NCI-H446 treated with DMSO at 0.1 percent for 48 hours (cell line): ENCODE results near the gene ADD1.

Source experiments
- DNase-seq: peaks from one replicate; lab custom pipeline; 2025; lab: John Stamatoyannopoulos, UW

The ADD1 gene

DNA sequence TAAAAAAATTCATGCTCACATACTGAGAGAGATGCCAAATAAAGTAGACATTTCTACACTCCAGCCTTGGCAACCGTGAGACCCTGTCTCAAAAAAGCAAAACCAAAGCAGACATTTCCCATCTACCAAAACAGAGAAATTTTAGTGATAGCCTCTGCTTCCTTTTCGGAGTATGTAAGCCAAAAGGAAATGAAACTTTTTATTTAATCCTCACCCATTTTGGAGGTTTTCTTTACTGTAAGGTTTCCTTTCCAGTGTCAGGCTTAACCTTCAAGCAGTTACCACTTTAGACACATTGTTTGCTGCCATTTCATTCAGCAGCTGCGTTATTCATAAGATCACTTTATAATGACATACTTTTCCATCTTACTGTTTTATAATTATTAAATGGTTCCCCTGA, 15.9 kb downstream of the ADD1 start:
- no peak for DNase-seq

DNA sequence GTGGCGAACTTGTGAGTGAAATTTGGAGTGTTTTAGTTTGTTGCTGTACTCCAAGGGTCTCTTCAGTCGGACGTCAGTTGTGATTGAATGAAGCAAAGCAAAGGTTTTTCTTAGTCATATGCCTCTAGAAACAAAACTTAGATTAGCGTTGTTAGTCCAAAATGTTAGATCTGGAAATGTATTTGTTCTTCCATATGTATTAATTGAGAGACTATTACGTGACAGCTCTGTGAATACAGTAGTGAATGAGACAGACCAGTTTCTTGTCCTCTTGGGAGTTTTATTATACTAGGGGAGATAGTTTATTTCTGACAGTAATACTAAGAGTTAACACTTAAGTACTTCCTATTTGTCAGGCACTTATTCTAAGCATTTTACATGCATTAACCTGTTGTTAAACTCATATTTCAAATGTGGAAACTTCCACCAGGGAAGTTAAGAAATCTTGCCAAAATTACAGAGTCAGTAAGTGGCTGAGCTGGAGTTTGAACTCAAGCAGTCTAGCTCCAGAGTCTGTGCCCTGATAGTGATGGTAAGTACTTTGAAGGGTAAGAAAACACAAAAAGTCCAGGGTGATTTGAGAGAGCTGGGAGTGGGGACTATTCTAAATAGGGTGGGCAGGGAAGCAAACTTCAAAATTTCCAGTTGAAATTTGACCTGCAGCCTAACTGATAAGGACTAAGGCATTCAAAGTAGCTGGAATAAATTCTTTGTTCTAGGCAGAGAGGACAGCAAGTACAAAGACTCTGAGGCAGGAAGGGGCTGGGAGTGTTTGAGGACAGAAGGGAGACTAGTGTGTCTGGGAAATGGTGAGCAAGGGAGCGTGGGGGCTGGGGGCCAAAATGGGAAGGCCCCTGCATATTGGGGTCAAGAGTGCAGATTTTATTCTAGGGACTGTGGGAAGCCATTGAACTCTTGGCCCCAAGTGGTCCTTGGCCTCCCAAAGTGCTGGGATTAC, 17.0 kb downstream of the ADD1 start:
- DNase-seq = no peak

DNA sequence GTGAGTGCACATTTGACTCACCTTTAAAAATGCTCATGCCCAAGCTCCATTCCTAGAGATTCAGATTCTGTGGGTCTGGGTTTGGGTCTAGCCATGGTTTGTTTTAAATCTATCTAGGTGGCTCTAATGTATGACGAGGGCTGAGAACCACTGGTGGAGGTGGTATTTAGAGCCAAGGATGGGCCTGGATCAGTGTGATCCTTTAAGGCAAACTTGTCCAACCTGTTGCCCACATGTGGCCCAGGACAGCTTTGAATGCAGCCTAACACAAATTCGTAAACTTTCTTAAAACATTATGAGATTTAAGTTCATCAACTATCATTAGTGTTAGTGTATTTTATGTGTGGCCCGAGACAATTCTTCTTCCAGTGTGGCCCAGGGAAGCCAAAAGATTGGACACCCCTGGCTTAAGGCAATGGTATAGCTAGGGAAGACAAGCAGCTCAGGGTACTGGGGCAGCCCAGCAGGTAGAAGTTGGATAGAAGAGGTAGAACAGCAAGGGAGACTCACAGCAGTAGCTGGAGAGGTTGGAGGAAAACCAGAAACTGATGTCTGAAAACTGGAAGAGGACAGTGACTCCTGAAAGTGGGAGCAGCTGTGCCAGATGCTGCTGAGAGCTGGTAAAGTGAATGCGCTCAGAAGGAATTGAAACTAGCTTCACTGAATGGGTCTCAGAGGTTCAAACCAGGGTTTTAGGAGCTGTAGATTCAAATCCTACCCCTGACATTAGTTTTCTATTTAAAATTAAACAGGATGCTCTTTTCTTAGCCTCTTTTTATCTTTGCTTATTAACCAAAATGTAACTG, 18.2 kb downstream of the ADD1 start:
- no peak for DNase-seq

DNA sequence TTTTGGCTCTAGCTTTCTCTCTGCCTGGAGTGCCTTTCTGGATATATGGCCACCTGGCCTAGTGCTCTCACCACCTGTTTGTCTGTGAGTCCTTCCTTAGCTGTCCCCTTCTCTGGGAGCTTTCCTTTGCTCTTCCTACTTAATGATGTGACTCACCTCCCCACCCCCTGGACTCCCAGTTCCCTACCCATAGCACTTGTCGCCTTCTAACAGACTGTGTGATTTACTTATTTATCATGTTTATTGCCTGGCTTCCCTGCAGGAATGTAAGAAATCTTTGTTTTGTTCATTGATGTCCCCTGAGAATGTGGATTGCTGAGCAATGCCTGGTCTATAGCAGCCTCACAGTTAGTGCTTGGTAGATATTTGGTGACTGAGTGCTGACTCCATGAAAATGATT, 18.9 kb downstream of the ADD1 start:
- DNase-seq = no peak

DNA sequence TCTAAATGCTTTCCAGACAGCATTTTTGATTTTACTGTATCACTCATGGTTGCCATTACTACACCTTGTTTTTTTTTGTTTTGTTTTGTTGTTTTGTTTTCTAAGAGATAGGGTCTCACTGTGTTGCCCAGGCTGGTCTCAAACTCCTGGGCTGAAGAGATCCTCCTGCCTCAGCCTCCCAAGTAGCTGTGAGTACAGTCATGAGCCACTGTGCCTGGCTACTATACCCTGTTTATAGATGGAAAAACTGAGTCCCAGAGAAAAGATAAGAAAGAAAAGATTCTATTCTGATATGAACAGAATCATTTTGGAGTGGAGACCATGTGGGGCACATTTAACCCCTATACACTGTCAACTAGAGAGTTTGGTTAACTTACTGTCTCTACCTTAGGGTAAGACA, 20.0 kb downstream of the ADD1 start:
- DNase-seq = no peak

DNA sequence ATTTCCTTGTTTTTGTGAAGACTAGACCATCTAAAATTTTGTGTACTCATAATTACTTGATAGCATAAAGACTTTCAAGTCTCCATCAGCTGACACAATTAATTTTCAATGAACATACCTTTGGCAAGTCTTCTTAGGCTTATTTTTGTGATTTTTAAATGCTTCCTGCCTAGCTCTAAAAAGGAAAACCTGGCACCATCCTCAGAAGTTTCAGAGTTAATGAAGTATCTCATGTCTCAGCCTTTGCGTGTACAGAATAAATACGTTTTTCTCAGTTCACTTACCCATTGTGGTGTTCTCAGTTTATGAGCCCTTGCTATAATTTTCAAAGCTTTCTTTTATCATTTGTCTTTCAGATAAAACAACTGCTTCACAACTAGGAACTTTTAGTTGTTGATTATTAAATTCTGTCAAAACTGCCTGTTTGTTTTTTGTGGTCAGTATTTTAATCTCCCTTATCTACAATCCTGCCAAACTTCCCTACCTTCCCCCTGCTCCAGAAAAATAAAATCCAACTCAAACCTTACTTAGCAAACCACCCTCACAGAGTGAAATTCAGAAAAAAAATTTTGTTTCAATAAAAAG, 21.6 kb downstream of the ADD1 start:
- DNase-seq = no peak

DNA sequence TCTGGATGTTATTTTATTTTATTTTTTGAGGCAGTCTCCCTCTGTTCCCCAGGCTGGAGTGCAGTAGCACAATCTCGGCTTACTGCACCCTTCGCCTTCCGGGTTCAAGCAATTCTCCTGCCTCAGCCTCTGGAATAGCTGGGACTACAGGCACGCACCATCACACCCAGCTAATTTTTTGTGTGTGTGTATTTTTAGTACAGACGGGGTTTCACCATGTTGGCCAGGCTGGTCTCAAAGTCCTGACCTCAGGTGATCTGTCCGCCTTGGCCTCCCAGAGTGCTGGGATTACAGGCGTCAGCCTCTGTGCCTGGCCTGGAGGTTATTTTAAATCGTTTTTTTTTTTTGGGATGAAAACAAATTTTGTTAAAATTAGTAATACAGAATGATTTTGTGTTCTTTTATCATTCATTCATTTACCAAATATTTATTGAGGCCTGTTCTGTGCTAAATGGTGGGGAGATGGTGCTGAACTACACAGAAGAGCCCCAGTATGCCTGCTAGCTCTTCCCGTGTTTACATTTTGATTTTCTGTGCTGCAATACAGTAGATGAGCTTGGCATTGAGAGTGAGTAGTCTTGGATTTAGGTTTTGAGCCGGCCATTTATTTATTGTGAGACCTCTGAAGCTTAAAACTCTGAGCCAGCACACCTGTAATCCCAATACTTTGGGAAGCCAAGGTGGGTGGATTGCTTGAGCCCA, 22.7 kb downstream of the ADD1 start:
- no peak for DNase-seq

DNA sequence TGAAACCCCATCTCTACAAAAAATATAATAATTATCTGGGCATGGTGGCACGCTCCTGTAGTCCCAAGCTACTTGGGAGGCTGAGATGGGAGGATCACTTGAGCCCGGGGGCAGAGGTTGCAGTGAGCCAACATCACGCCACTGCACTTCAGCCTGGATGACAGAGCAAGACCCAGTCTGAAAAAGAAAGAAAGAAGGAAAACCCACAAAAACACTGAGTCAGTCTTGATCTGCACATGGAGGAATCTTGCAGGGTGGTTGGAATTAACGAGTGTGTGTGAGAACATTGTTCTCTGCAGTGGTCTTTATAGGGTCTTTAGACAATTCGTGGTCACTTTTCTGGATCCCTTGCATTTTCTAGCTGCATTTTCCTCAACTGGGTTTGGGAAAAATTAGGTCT, 23.2 kb downstream of the ADD1 start:
- DNase-seq = no peak

DNA sequence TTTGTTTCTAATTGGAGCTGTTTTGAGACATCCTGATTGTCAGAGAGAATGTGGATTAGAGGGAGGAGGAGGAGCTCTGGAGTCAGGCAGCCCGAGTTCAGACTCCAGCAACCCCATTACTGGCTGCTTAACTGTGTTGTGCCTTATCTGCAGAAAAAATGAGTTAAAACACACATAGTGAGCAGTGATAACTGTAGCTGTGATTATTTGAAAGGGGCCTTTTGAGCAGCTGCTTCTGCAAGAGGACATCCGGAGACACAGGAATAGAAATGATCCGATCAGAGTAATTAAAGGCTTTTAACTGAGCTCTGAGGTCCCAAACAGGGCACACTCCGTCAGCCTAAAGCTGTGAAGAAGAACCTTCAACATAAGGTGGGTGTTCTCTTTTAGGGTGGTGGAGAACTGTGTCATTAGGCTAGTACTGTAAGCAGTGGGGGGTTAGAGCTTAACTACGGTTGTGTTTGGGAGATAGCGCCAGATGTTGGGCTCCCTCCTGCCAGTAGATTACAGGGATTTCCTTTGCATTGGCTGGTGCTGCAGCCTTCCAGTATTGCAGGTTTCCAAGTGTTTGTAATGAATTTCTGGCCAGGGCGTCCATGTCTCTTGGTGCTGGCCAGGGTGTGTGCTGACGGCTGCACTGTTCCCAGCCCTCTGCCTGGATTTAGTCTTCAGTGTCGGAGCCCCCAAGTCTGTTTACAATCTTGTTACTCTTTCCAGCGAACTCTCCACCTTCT, 24.3 kb downstream of the ADD1 start:
- DNase-seq = no peak

DNA sequence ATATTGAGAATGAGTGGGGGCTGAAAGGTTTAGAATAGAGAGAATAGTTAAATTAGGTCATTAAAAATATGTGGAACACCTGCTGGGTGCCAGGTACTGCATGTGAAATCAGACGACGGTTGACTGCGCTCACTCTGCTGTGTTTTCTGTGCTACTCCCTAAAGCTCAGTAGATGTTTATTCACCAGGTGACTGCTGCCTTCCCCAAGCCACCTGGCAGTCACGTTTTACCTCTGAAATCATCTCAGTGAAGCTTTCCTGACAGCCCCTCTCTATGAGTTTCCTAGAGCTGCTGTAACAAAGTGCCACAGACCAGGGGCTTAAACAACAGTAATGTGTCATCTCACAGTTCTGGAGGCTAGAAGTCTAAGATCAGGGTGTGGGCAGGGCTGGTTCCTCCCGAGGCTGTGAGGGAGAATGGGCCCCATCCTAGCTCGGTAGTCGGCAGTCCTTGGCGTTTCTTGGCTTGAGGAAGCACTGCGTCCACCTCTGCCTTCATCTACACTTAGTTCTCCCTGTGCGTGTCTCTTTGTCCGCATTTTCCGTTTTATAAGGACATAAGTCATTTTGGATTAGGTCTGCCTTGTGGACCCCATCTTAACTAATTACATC, 25.3 kb downstream of the ADD1 start:
- DNase-seq = no peak

DNA sequence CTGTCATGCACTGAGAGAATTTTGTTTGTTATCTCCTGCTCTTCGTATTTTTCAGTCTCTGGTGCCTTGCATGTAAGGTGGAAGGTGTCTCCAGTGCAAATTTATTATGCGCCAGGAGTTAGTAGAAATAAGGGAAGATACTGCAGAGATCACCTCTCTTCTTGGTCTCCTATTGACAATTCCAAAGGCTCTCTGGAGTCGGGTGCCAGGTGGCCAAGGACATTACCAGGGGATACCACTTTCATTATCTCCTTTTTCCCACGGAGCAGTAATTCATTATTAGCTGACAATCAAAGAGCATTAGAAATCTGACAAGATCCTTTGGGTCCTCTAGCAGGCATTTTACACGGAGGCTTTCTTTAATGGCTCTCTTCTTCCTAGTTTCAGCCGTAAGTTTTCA, 26.0 kb downstream of the ADD1 start:
- DNase-seq = no peak

DNA sequence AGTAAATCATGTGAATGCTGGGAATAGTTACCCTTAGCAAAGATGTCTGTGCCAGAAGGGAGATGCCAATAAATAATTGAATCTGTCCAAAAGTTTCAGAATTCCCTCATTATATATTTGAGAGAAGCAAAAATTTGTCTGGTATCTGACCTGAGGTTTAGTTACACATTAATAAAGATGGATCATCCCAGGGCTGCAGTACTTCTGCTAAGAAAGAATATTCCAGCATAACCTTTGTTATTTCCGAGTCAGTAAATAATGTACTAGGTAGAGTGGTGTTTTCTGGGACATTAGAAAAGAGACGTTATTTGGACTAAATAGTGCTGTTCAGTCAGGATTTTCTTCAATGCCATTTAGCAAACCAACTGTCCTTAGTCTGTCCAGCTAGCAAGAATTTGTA, 26.4 kb downstream of the ADD1 start:
- DNase-seq = no peak

DNA sequence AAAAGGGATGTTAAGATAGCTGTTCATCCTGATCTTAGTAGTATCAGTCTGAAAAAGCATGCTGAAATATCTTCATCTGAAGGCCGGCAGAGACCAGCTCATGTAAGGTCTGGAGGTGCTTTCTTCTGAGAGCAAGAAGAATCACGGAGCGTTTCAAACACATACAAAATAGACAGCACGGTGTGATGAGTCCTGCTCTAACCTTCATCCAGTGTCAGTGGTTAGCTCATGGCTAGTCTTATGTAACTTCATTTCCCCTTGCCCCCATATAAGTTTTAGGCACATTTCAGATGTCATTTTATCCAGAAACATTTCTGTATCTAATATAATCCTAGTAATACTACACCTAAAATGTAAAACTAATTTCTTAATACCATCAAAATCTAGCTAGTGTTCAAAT, 27.8 kb downstream of the ADD1 start:
- DNase-seq = no peak

DNA sequence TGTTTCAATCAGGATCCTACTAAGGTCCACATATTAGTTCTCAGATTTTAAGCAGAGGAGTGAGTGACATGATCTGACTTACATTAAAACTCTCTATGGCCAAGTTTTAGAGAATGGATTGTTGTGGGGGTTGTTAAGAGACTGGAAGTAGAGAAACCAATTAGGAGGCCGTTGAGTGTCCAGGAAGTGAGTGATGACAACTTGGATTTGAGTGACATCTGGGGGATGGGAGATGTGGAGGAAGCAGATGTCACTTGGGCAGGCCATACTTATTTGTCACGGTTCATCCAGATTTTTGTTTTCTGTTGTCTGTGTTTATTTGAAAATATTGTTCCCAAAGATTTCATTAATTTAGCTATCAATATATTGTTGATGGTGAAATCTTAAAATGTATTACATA, 28.3 kb downstream of the ADD1 start:
- DNase-seq = no peak

DNA sequence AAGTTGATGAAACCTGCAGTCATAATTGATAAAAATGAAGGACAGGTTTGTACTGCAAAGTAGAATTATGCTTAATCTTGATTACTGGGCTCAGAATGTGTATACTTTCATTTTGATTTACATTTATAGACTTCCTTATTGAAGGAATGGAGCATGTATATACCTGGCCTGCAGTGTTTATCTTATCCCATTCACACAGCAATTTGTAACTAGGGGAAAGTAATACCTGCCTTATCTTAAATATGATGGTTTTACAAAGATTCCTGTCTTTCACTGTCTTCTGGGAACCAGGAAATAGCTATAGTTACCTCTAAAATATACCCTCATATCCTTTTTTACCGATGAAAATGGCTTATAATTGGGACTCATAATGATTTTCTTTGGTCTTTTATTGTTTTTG, 29.7 kb downstream of the ADD1 start:
- DNase-seq = no peak

DNA sequence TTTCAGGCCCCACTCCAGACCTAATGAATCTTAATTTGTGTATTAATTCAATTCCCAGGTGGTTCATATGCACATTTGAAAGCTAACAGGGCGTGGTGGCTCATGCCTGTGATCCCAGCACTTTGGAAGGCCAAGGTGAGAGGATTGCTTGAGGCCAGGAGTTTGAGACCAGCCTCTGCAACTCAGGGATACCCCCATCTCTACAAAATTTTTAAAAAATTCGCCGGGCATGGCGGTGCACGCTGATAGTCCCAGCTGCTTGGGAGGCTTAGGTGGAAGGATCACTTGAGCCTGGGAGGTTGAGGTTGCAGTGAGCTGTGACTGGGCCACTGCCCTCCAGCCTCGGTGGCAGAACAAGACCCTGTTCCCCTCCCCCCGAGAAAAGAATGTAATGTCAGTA, 31.2 kb downstream of the ADD1 start:
- DNase-seq = no peak

DNA sequence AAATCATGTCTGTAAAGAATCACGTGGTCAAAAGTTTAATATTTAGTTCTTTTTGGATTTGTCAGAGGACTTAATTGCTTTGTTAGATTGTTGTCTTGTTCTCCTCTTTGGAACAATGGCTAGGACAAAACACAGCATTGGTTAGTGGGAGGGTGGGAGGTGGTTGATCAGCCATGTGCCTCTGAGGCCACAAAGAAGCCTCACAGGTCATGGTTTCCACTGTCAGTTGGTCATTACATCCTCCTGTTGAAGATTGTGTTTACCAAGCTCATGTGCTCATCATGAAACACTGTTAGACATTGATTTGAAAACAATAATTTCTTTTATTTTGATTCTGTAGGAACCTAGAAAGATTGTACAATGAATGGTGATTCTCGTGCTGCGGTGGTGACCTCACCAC, 31.9 kb downstream of the ADD1 start:
- no peak for DNase-seq

DNA sequence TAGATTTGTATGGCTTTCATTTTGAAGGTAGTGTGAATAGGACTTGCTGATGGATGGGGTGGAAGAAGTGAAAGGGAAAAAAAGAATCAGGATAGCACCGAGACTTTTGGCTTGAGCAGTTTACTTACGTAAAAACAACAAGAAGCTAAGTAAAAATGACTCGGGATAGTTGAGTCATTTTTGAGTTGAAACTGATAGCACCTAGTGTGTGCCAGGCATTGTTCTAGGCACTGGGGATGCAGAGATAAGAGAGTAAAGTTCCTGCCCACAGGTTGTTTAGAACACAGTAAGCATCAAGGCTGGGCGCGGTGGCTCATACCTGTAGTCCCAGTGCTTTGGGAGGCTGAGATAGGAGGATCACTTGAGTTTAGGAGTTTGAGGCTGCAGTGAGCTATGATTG, 34.7 kb downstream of the ADD1 start:
- no peak for DNase-seq

DNA sequence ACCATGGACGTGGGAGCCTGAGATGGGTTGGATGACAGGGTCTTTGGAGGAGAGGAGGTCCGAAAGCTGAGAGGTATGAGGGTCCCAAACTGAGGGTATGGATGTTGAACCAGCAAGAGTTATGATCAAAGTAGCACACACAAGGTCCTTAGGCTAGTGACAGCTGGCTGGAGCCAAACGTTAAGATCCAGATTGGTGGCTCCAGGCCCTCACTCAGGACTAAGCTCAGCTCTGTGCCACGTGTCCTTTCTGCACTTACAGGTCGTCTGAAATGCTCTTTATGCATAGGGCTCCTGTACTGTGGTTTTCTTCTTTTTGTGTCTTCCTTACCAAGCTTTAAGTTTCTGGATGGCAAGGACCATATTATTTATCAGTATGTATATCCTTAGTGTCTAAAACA, 35.4 kb downstream of the ADD1 start:
- no peak for DNase-seq

DNA sequence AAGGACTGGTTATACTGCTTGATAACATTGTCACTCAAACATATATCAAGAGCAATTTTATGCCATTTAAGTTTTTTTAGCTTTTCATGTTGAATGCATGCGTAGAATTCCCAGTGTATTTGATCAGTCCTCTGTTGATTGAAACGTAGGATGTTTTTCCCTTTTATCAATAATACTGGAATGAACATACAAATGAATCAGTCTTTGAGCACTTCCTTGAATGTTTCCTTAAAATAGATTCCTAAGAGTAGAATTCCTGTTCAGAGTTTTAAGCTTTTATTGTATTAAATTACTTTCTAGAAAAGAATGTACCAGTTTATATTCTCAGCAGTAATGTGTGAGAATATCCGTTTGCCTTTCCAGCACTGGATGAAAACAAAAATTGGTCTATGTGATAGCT, 37.8 kb downstream of the ADD1 start:
- no peak for DNase-seq

DNA sequence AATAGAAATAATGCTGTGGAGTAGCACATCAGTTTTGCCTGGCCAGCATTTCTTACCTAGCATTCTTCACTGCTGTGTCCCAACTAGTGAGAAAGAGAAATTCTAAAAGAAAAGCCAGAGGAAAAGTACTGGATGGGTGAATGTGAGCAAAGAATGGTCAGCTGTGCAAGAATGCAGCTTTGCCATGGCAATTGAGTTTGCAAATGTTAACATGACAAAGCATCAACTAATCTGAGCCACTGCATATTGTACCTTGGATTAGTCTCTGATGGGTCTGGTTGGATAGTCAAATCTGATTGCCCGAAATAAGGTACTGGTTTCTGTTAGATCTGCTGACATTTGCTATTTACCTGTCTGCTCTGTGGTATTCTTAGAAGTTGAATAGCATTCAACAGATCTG, 38.7 kb downstream of the ADD1 start:
- DNase-seq = no peak
